Astrocyte (in vitro differentiated cells and primary cell): ENCODE data around the gene SLC6A12. TPM values are rescaled to one million over a fixed set of nuclear protein-coding genes. Genes with fewer than 3 reads are reported as not detected.

Experiments
- DNase-seq: peaks from one replicate; pipeline ENCODE4 v3.0.0-alpha.2; 2010; ENCODE audit warnings: low read depth
- FAIRE-seq: peaks from 2 replicates; lab custom pipeline; 2011; peaks lifted over from hg19 to GRCh38; lab: Jason Lieb, UNC
- H2AFZ ChIP-seq: 2 replicates; pipeline ENCODE4 v1.6.0; 2012; ENCODE audit warnings: low read depth, low read length, inconsistent platforms
- H3K27ac ChIP-seq: 2 replicates; pipeline ENCODE4 v1.5.1; 2011; ENCODE audit warnings: low read depth, low read length, inconsistent platforms
- H3K27me3 ChIP-seq: 2 replicates; pipeline ENCODE4 v1.6.0; 2011; ENCODE audit warnings: low read length, inconsistent platforms; ENCODE audit not compliant: insufficient read depth
- H3K36me3 ChIP-seq: 2 replicates; pipeline ENCODE4 v1.5.1; 2011; ENCODE audit warnings: low read length, inconsistent platforms; ENCODE audit not compliant: insufficient read depth
- H3K4me1 ChIP-seq: 2 replicates; pipeline ENCODE4 v1.5.1; 2011; ENCODE audit warnings: low read length, inconsistent platforms; ENCODE audit not compliant: insufficient read depth
- H3K4me2 ChIP-seq: 2 replicates; pipeline ENCODE4 v1.6.0; 2012; ENCODE audit warnings: low read length, inconsistent platforms
- H3K4me3 ChIP-seq: 2 replicates; pipeline ENCODE4 v1.5.1; 2011; ENCODE audit warnings: low read depth, mild to moderate bottlenecking, low read length, inconsistent platforms; ENCODE audit not compliant: insufficient read depth
- H3K79me2 ChIP-seq: 2 replicates; pipeline ENCODE4 v1.6.0; 2012; ENCODE audit warnings: mild to moderate bottlenecking, low read length, inconsistent platforms; ENCODE audit not compliant: insufficient read depth
- H3K9ac ChIP-seq: 2 replicates; pipeline ENCODE4 v1.6.0; 2012; ENCODE audit warnings: mild to moderate bottlenecking, low read length, inconsistent platforms
- H3K9me3 ChIP-seq: 2 replicates; pipeline ENCODE4 v1.5.1; 2012; ENCODE audit warnings: low read depth, mild to moderate bottlenecking, low read length, inconsistent platforms; ENCODE audit not compliant: insufficient read depth
- H4K20me1 ChIP-seq: 2 replicates; pipeline ENCODE4 v1.6.0; 2012; ENCODE audit warnings: low read length, inconsistent platforms; ENCODE audit not compliant: insufficient read depth
- H3K27ac Mint-ChIP-seq: one replicate; pipeline ENCODE4 v1.8.0; 2021; ENCODE audit warnings: mild to moderate bottlenecking, mixed read lengths; ENCODE audit not compliant: unreplicated experiment
- H3K27me3 Mint-ChIP-seq: one replicate; pipeline ENCODE4 v1.8.0; 2021; ENCODE audit warnings: low read depth, mixed read lengths; ENCODE audit not compliant: unreplicated experiment
- H3K36me3 Mint-ChIP-seq: one replicate; pipeline ENCODE4 v1.8.0; 2021; ENCODE audit warnings: low read depth, mixed read lengths; ENCODE audit not compliant: unreplicated experiment
- H3K4me1 Mint-ChIP-seq: one replicate; pipeline ENCODE4 v1.8.0; 2021; ENCODE audit warnings: low read depth, mixed read lengths; ENCODE audit not compliant: unreplicated experiment
- H3K4me3 Mint-ChIP-seq: one replicate; pipeline ENCODE4 v1.8.0; 2021; ENCODE audit warnings: mild to moderate bottlenecking, moderate library complexity, mixed read lengths; ENCODE audit not compliant: unreplicated experiment
- H3K9me3 Mint-ChIP-seq: one replicate; pipeline ENCODE4 v1.8.0; 2021; ENCODE audit warnings: mild to moderate bottlenecking, mixed read lengths; ENCODE audit not compliant: unreplicated experiment
- CTCF ChIP-seq: IDR thresholded peaks from 2 replicates; pipeline ENCODE4 v1.5.1; 2011; ENCODE audit warnings: low read depth, mild to moderate bottlenecking, inconsistent platforms, low read length, moderate library complexity; ENCODE audit not compliant: insufficient read depth
- EZH2 ChIP-seq: IDR thresholded peaks from 2 replicates; pipeline ENCODE4 v1.6.1; 2012; ENCODE audit warnings: mild to moderate bottlenecking, low read length, inconsistent platforms; ENCODE audit not compliant: insufficient read depth
- total RNA-seq: library from RNA; stranded (reverse); gene quantifications from 2 replicates; pipeline ENCODE4 v1.2.1, GENCODE V29; 2021

Gene SLC6A12
- total RNA-seq, 1 donor from 2014 or later = 3.0 TPM

- Histone ChIP-seq H3K4me3 (no peak overlapping the region), H3K4me1 (no peaks in the 10 kb centered on the region), H3K4me2 (no peak overlapping the region), H2AFZ (no peak overlapping the region), H3K9me3 (peaks cover 3% of the 10 kb centered on the region), H3K9ac (no peak overlapping the region), H3K36me3 (no peaks in the 10 kb centered on the region), H3K27ac (no peak overlapping the region), H3K79me2 (no peaks in the 10 kb centered on the region), H4K20me1 (no peaks in the 10 kb centered on the region), H3K27me3 (peaks cover 26% of the 10 kb centered on the region)
- H3K4me3 Mint-ChIP-seq = no peak overlapping the region
- H3K4me1 Mint-ChIP-seq = peaks cover 12% of the 10 kb centered on the region
- no peaks in the 10 kb centered on the region for H3K9me3 Mint-ChIP-seq
- H3K27me3 Mint-ChIP-seq = peaks cover 42% of the 10 kb centered on the region
- peaks cover 10% of the 10 kb centered on the region for H3K36me3 Mint-ChIP-seq
- FAIRE-seq = no peak
- H3K27ac Mint-ChIP-seq = no peak overlapping the region
- no peak for DNase-seq
- TF ChIP-seq CTCF = no peak
- no peak for TF ChIP-seq EZH2
Measured at GRCh38 chr12:210277-211141, 3.4 kb downstream of the SLC6A12 start.

GRCh38 chr12:209851-210250, 4.1 kb downstream of the SLC6A12 start:
- Histone ChIP-seq H3K4me2 (no peak overlapping the region), H4K20me1 (no peaks in the 10 kb centered on the region), H3K27ac (no peak overlapping the region), H3K9me3 (peaks cover 3% of the 10 kb centered on the region), H3K79me2 (no peaks in the 10 kb centered on the region), H3K36me3 (no peaks in the 10 kb centered on the region), H2AFZ (no peak overlapping the region), H3K4me1 (no peaks in the 10 kb centered on the region), H3K27me3 (peaks cover 29% of the 10 kb centered on the region), H3K4me3 (no peak overlapping the region), H3K9ac (no peak overlapping the region)
- H3K36me3 Mint-ChIP-seq = peaks cover 10% of the 10 kb centered on the region
- no peak overlapping the region for H3K27ac Mint-ChIP-seq
- TF ChIP-seq EZH2 = no peak
- TF ChIP-seq CTCF = no peak
- DNase-seq (no peak), FAIRE-seq (no peak)
- peaks cover 12% of the 10 kb centered on the region for H3K4me1 Mint-ChIP-seq
- peaks cover 47% of the 10 kb centered on the region for H3K27me3 Mint-ChIP-seq
- no peaks in the 10 kb centered on the region for H3K9me3 Mint-ChIP-seq
- no peak overlapping the region for H3K4me3 Mint-ChIP-seq

GRCh38 chr12:209246-209645, 4.7 kb downstream of the SLC6A12 start:
- Mint-ChIP-seq H3K27me3 (peaks cover 49% of the 10 kb centered on the region), H3K36me3 (peaks cover 10% of the 10 kb centered on the region), H3K27ac (no peak overlapping the region), H3K4me3 (no peak overlapping the region), H3K4me1 (peaks cover 12% of the 10 kb centered on the region), H3K9me3 (no peaks in the 10 kb centered on the region)
- no peak for TF ChIP-seq CTCF
- no peak for TF ChIP-seq EZH2
- Histone ChIP-seq H2AFZ (no peak overlapping the region), H3K27ac (no peak overlapping the region), H3K9me3 (peaks cover 3% of the 10 kb centered on the region), H3K79me2 (no peaks in the 10 kb centered on the region), H3K27me3 (peaks cover 30% of the 10 kb centered on the region), H3K36me3 (no peaks in the 10 kb centered on the region), H3K9ac (no peak overlapping the region), H3K4me2 (no peak overlapping the region), H3K4me1 (no peaks in the 10 kb centered on the region), H4K20me1 (no peaks in the 10 kb centered on the region), H3K4me3 (no peak overlapping the region)
- no peak for FAIRE-seq
- DNase-seq = no peak
